Esophagus squamous epithelium (tissue), 4 donors: ENCODE measurements around the gene ADARB2.

Source experiments
- CTCF ChIP-seq, 6 experiments: fragments of 450-650 bp in 4 of 6; fragments of 200-600 bp in 2 of 6; sonication (generic) in 2 of 6; IDR thresholded peaks; one replicate each; pipeline ENCODE4 v1.5.1; 2016 to 2019; ENCODE audit warnings: antibody characterized with exemption in 6 of 6, mild to moderate bottlenecking in 4 of 6, moderate library complexity in 4 of 6
- POLR2A ChIP-seq, 4 donors: fragments of 450-650 bp; IDR thresholded peaks; one replicate each; pipeline ENCODE4 v1.6.1; 2017; ENCODE audit warnings: antibody characterized with exemption in 4 of 4, mild to moderate bottlenecking in 4 of 4, moderate library complexity in 3 of 4

DNA sequence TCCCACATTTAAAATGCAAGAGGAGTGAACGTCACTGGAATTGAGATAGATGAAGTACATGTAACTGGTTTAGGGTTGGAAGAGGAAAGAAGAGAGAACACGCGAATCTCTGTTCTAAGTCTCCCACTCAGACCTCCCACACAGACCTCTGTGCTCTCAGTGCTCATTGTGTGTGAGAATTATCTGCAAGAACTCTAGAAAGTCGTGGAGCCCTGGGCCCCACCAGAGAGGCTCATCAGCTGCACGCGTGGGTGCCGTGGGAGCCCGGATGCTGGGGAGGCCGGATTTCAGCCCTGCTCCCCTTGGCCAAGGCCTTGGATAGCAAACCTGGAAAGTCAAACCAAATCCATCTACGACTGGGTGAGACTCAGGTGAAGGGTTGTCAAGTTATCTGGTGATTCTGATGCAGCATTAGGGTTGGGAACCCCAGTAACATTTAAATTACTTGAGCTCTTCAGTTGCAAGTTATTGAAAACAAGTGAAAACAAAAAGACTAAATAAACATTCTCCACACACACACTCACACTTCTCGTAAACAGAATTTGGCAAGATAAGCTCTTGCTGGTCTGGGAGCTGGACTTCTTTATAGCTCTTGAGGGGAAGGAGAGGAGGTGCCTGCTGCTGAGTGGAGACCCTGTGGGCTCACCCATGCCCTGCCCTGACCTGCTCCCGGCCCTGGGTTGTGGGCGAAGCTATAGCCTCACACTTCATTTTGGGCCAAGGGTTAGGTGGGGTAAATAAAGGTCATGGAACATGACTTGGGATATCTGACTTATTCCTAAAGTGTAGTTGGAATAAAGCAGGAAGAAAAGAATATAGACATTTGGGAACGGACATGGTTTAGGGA lies 250.3 kb downstream of the ADARB2 start:
- TF ChIP-seq CTCF (IDR thresholded peaks at IDR 0.05) (no peak), POLR2A (IDR thresholded peaks at IDR 0.05) (no peak)
